GM10266 (cell line): Measurements from ENCODE around the gene OR2H1.

ENCODE experiments used
- DNase-seq: peaks from one replicate; pipeline ENCODE4 v3.0.0; 2012; ENCODE audit errors: extremely low spot score
- TF ChIP-seq, protein P1 (sequence below): IDR thresholded peaks from 2 replicates; pipeline ENCODE4 v1.5.1; 2012; ENCODE audit warnings: mild to moderate bottlenecking, low read depth; ENCODE audit not compliant: control insufficient read depth, insufficient read depth; ENCODE audit errors: missing control alignments

OR2H1 gene

DNA sequence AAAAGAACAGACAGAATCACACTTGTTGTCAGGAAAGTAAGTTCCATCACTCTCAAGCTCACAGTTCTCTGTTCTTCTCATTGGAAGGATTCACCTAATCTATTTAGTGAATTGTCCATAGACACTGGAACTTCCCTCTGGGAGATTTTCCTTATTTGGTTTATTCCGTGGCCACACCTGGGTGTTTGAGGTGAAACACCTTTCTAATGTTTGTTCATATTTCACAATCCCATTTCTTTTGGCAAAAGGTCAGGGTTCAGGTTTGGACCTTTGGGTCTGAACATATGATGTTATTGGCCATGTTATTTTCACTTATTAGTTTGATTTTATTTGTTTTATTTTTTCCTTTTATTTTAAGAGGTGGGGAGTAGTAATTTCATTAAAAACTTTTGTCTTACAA is 26.8 kb downstream of the OR2H1 start:
- TF ChIP-seq, protein P1, sequence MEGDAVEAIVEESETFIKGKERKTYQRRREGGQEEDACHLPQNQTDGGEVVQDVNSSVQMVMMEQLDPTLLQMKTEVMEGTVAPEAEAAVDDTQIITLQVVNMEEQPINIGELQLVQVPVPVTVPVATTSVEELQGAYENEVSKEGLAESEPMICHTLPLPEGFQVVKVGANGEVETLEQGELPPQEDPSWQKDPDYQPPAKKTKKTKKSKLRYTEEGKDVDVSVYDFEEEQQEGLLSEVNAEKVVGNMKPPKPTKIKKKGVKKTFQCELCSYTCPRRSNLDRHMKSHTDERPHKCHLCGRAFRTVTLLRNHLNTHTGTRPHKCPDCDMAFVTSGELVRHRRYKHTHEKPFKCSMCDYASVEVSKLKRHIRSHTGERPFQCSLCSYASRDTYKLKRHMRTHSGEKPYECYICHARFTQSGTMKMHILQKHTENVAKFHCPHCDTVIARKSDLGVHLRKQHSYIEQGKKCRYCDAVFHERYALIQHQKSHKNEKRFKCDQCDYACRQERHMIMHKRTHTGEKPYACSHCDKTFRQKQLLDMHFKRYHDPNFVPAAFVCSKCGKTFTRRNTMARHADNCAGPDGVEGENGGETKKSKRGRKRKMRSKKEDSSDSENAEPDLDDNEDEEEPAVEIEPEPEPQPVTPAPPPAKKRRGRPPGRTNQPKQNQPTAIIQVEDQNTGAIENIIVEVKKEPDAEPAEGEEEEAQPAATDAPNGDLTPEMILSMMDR, result no peak
- DNase-seq, result no peak

DNA sequence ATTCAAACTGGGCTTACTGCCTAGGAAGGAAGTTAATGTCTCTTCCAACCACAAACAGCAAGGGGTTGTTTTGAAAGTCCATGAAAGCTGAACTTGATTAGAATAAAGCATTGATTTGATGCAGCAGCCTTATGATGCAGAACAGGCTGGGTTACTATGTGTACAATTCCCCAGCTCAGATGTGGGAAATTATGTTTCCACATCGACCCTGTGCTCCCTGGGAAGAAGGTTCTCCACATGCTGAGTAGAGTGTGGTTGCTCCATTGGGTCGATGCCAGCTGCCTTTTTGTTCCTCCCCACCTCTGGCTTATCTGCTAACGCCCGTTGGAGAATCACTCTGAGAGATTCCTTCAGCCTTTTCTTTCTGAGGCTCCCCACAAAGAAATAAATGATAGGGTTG is 29.6 kb downstream of the OR2H1 start:
- TF ChIP-seq, protein P1, result no peak
- DNase-seq, result no peak

DNA sequence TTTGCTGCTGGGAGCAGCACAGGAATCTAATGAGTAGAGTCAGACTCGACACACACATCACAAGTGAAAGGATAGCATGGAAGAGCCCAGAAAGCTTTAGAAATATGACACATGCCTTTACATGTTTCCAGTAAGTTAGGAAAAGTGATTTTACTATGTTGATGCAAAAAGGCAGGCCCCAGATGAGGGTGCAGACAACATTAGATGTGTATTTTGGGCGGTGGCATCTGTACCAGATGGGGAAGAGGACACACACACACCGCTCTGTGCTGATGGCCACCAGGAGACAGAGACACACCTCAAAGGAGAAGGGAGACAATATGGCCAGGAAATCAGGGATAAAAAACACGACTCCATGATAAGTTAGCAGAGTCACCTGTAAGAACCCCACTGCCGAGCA is 30.2 kb downstream of the OR2H1 start:
- no peak for DNase-seq
- TF ChIP-seq, protein P1, result no peak

DNA sequence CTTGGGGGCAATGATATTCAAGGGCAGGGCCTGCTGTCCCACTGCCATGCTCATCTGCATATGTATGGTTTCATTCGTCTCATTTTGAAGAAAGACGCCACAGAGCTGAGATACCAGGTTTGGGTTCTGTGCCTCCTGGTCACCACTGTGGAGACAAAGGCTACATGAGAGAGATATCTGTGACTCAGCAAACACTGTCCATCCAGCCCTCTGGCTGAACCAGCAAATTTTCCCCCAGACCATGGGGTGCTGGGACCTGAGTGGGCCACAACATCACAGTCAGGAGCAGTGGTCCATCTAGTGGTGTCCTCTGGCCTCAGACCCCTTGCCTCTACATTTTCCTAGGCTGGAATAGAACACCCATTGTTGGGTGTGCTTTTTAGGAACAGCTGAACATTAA is 30.7 kb downstream of the OR2H1 start, which contains the start of gene MAS1L:
MAS1L (minus strand) TSS at position 297 of the 400 bp plus-strand sequence; CDS start at position 243, 54 bp downstream.
- DNase-seq, result no peak
- TF ChIP-seq, protein P1, result no peak

DNA sequence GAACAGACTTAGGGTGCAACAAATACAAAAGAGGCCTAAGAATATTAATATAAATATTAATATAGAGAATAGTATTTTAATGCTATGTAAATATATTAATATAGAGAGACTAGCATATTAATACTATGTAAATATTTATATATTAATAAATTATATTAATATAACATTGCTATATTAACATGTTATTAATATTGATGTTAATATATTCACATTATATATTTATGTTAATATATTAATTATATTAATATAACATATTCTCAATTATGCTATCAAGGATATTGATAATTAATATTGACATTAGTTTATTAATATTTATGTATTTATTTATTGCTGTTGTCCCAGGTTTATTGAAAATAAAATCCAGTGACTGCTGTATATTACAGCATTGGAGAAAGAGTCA is 31.9 kb downstream of the OR2H1 start:
- DNase-seq, result no peak
- TF ChIP-seq, protein P1, result no peak

DNA sequence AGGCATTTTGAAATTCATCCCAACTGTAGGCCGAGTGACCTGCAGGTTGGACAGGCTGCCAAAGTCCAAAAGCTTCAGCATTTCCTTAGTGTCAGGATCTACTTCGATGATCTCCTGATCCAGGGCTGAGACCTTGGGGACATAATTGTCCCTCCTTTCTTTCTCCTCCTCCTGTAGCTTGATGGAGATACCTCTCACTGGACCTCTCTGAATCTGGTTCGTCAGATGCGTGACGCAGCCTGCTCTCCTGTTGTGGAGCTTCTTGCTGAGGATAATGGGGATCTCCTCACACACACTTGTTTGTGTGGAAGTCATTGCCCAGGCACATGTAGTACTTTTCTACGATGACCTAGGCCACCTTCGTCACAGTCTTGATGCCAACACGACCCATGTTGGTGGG is 32.3 kb downstream of the OR2H1 start:
- no peak for DNase-seq
- TF ChIP-seq, protein P1, result no peak

DNA sequence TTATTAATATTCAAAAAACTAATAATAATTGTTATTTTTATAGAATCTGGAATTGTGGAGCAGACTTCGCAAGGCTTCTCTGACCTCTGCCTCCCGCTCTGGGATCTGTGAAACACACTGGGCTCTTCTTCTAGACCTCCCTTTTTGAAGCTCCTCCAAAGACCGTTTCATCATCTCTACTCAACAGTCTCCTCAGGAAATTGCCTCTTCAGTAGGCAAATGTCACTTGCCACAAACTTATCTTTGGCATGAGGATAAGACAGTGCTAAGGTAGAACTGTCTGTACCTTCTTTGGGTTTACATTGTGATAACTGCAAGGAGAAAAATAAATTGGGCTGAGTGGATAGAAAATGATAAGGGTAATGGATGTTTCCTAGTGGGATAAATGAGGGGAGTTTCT is 33.1 kb downstream of the OR2H1 start:
- TF ChIP-seq, protein P1, result no peak
- DNase-seq, result no peak

DNA sequence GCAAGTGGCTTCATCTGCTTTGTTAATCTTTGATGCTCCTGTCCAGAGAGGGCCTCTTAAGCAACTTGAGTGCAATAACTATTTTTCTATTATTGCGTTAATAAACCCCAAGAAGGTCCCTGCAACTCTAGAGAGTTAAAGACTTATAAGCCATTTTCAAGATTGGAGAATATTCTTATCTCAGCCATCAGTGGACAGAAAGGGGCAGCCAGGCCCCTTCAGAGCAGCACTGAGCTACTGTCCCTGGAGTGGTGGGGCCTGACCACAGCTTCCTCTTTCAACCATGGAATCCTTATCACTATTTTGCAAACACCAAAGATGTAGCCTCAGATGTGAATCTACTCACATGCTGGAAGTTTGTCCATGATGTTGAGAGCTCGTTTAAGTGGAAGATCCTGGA is 33.6 kb downstream of the OR2H1 start:
- no peak for DNase-seq

More for the DNA sequence above, 33.6 kb downstream of the OR2H1 start:
- TF ChIP-seq, protein P1, result no peak
